Karpas-422 (cell line): ENCODE measurements around the gene PRDX2. TPM values are rescaled to one million over a fixed set of nuclear protein-coding genes. Genes with fewer than 3 reads are reported as not detected.
"Not testable (repeated sequence)": the region's sequence is repeated elsewhere in the genome, so short reads cannot be mapped to it uniquely, and the experiment has no call there.

Experiments
- DNase-seq: peaks from one replicate; pipeline ENCODE4 v3.0.0-alpha.2; 2015
- H2AFZ ChIP-seq: fragments of 200-600 bp; sonication (generic); 2 replicates; pipeline ENCODE4 v1.6.1; 2014; ENCODE audit warnings: antibody characterized with exemption, low read length, mixed read lengths
- H3K27ac ChIP-seq: fragments of 200-600 bp; sonication (generic); 2 replicates; pipeline ENCODE4 v1.5.1; 2014; ENCODE audit warnings: mild to moderate bottlenecking, low read length, moderate library complexity
- H3K27me3 ChIP-seq: fragments of 200-600 bp; sonication (generic); 2 replicates; pipeline ENCODE4 v1.6.1; 2014; ENCODE audit warnings: low read length, mixed read lengths
- H3K36me3 ChIP-seq: fragments of 200-600 bp; sonication (generic); 2 replicates; pipeline ENCODE4 v1.6.1; 2014; ENCODE audit warnings: low read length, mixed read lengths; ENCODE audit not compliant: insufficient read depth
- H3K4me1 ChIP-seq: fragments of 200-600 bp; sonication (generic); 2 replicates; pipeline ENCODE4 v1.6.1; 2014; ENCODE audit warnings: mild to moderate bottlenecking, low read length, mixed read lengths
- H3K4me2 ChIP-seq: fragments of 200-600 bp; sonication (generic); 2 replicates; pipeline ENCODE4 v1.6.1; 2014; ENCODE audit warnings: low read length, low read depth, mild to moderate bottlenecking; ENCODE audit not compliant: poor library complexity, severe bottlenecking
- H3K4me3 ChIP-seq: fragments of 200-600 bp; sonication (generic); 2 replicates; pipeline ENCODE4 v1.5.1; 2014; ENCODE audit warnings: mild to moderate bottlenecking, antibody characterized with exemption, low read length, mixed read lengths
- H3K79me2 ChIP-seq: fragments of 200-600 bp; sonication (generic); 2 replicates; pipeline ENCODE4 v1.6.1; 2014; ENCODE audit warnings: mild to moderate bottlenecking, low read length, mixed read lengths
- H3K9ac ChIP-seq: fragments of 200-600 bp; sonication (generic); 2 replicates; pipeline ENCODE4 v1.6.0; 2014; ENCODE audit warnings: low read length
- H3K9me2 ChIP-seq: fragments of 200-600 bp; sonication (generic), shearing (Covaris generic); replicated peaks from 2 replicates; pipeline ENCODE4 v1.6.0; 2014; ENCODE audit warnings: mild to moderate bottlenecking, low read length, moderate library complexity; ENCODE audit not compliant: insufficient read depth
- H3K9me3 ChIP-seq: fragments of 300-700, 200-600 bp; sonication (generic); 2 replicates; pipeline ENCODE4 v1.6.1; 2014; ENCODE audit warnings: low read length, mixed read lengths
- H4K20me1 ChIP-seq: fragments of 200-600 bp; sonication (generic); 2 replicates; pipeline ENCODE4 v1.6.1; 2014; ENCODE audit warnings: mild to moderate bottlenecking, antibody characterized with exemption, low read length, low read depth; ENCODE audit not compliant: insufficient read depth
- total RNA-seq: library from RNA; depleted of rRNA; stranded (reverse); fragments of >200 nt; shearing (Covaris generic); gene quantifications from 2 replicates; pipeline ENCODE4 v1.2.3, GENCODE V29; 2014; ENCODE audit warnings: low replicate concordance

The PRDX2 gene
- total RNA-seq, 1 experiment from 2014 or later = 372 TPM

- Histone ChIP-seq H4K20me1 (no peaks in the 10 kb centered on the region), H3K9me3 (no peaks in the 10 kb centered on the region), H3K9me2 (no peaks in the 10 kb centered on the region), H3K36me3 (no peaks in the 10 kb centered on the region), H3K4me3 (peak within 1 kb of the TSS; percentile 74), H3K4me2 (peak within 1 kb of the TSS; percentile 84), H3K9ac (peak within 1 kb of the TSS; percentile 92), H3K79me2 (peaks cover 11% of the 10 kb centered on the region), H2AFZ (peak within 1 kb of the TSS; percentile 96; the same call in 1 of the 2 replicates), H3K4me1 (peaks cover 26% of the 10 kb centered on the region), H3K27ac (peak within 1 kb of the TSS; percentile 65), H3K27me3 (no peaks in the 10 kb centered on the region)
- peak; percentile 97 for DNase-seq
Observed at GRCh38 chr19:12806242-12807081, 4.9 kb upstream of the PRDX2 start, which contains the start of gene RNASEH2A. Gene RNASEH2A (plus strand): TSS chr19:12806584. CDS start chr19:12806674, 90 bp downstream.

- no peak for DNase-seq
- Histone ChIP-seq H3K9me3 (no peaks in the 10 kb centered on the region), H3K4me1 (peaks cover 36% of the 10 kb centered on the region), H3K4me3 (no peak overlapping the region), H3K27me3 (no peaks in the 10 kb centered on the region), H3K79me2 (peaks cover 29% of the 10 kb centered on the region), H3K4me2 (no peak overlapping the region), H2AFZ (no peak overlapping the region), H3K9ac (no peak overlapping the region), H3K27ac (no peak overlapping the region), H3K9me2 (no peaks in the 10 kb centered on the region), H4K20me1 (no peaks in the 10 kb centered on the region), H3K36me3 (peaks cover 6% of the 10 kb centered on the region)
Observed at GRCh38 chr19:12804051-12804450, 2.5 kb upstream of the PRDX2 start.

GRCh38 chr19:12802267-12803106 lies 887 bp upstream of the PRDX2 start:
- peaks cover 29% of the 10 kb centered on the region for H3K79me2 ChIP-seq
- peaks cover 6% of the 10 kb centered on the region for H3K36me3 ChIP-seq
- peak overlapping the region; percentile 88 for H3K9ac ChIP-seq
- H4K20me1 ChIP-seq = no peaks in the 10 kb centered on the region
- peak overlapping the region; percentile 83 for H3K4me3 ChIP-seq
- no peak for DNase-seq
- no peaks in the 10 kb centered on the region for H3K9me2 ChIP-seq
- H3K4me1 ChIP-seq = peaks cover 36% of the 10 kb centered on the region
- H3K9me3 ChIP-seq = no peaks in the 10 kb centered on the region
- H2AFZ ChIP-seq = peak overlapping the region; percentile 92; the same call in 1 of the 2 replicates
- no peak overlapping the region for H3K27ac ChIP-seq
- H3K4me2 ChIP-seq = peak overlapping the region; percentile 83
- no peaks in the 10 kb centered on the region for H3K27me3 ChIP-seq

GRCh38 chr19:12800923-12801465 lies 606 bp downstream of the PRDX2 start:
- Histone ChIP-seq H2AFZ (0 out of 2 replicates have a peak overlapping the region, but pooled peaks have one; percentile 92), H3K9me3 (no peaks in the 10 kb centered on the region), H3K36me3 (peaks cover 6% of the 10 kb centered on the region), H3K4me3 (peak overlapping the region; percentile 83), H3K79me2 (peaks cover 20% of the 10 kb centered on the region), H4K20me1 (no peaks in the 10 kb centered on the region), H3K27ac (peak overlapping the region; percentile 62), H3K9ac (peak overlapping the region; percentile 88), H3K4me2 (peak overlapping the region; percentile 83), H3K4me1 (peaks cover 31% of the 10 kb centered on the region), H3K27me3 (no peaks in the 10 kb centered on the region), H3K9me2 (no peaks in the 10 kb centered on the region)
- peak; percentile 62 for DNase-seq

GRCh38 chr19:12800466-12800770 lies 1.2 kb downstream of the PRDX2 start:
- H3K4me3 ChIP-seq = peak overlapping the region; percentile 83
- peaks cover 20% of the 10 kb centered on the region for H3K79me2 ChIP-seq
- H4K20me1 ChIP-seq = no peaks in the 10 kb centered on the region
- DNase-seq = no peak
- H3K36me3 ChIP-seq = peaks cover 6% of the 10 kb centered on the region
- peak overlapping the region; percentile 88 for H3K9ac ChIP-seq
- H3K27me3 ChIP-seq = no peaks in the 10 kb centered on the region
- peaks cover 29% of the 10 kb centered on the region for H3K4me1 ChIP-seq
- no peaks in the 10 kb centered on the region for H3K9me3 ChIP-seq
- H3K9me2 ChIP-seq = no peaks in the 10 kb centered on the region
- peak overlapping the region; percentile 83 for H3K4me2 ChIP-seq
- H2AFZ ChIP-seq = no peak overlapping the region
- peak overlapping the region; percentile 62; the same call in 1 of the 2 replicates for H3K27ac ChIP-seq

GRCh38 chr19:12799742-12800465 lies 1.7 kb downstream of the PRDX2 start:
- Histone ChIP-seq H3K9me3 (no peaks in the 10 kb centered on the region), H3K4me1 (peaks cover 30% of the 10 kb centered on the region), H4K20me1 (no peaks in the 10 kb centered on the region), H3K27ac (no peak overlapping the region), H3K4me2 (peak overlapping the region; percentile 83), H3K9ac (peak overlapping the region; percentile 88), H3K27me3 (no peaks in the 10 kb centered on the region), H3K79me2 (peaks cover 20% of the 10 kb centered on the region), H3K36me3 (peaks cover 6% of the 10 kb centered on the region), H3K4me3 (peak overlapping the region; percentile 83; the same call in 1 of the 2 replicates), H2AFZ (no peak overlapping the region), H3K9me2 (no peaks in the 10 kb centered on the region)
- no peak for DNase-seq

GRCh38 chr19:12797607-12798006 lies 4.0 kb downstream of the PRDX2 start:
- H3K4me2 ChIP-seq, H3K9ac ChIP-seq, DNase-seq, H3K9me2 ChIP-seq, H3K27me3 ChIP-seq, H3K36me3 ChIP-seq, H4K20me1 ChIP-seq, H3K4me3 ChIP-seq, H3K27ac ChIP-seq, H3K9me3 ChIP-seq, H2AFZ ChIP-seq: not testable (repeated sequence)
- Histone ChIP-seq H3K79me2 (peaks cover 28% of the 10 kb centered on the region), H3K4me1 (peaks cover 43% of the 10 kb centered on the region)
